Measurements from ENCODE around the gene ZNF234.
"Not testable (repeated sequence)": the region's sequence is repeated elsewhere in the genome, so short reads cannot be mapped to it uniquely, and the experiment has no call there.

ZNF234 gene

DNA sequence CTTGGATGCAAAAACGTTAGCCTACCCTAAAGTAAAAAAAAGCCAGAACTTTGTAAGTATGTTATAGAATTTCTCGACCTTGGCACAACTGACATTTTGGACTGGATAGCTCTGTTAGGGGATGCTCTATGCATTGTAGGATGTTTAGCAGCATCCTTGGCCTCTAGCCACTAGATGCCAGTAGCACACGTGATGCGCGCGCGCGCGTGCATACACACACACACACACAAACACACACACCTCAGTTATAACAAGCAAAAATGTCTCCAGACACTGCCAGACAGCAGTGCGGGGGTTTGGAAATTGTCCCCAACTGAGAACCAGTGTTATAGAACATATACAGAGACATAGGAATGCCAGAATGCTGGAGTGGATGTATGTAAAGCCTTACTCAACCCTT, 40.8 kb downstream of the ZNF234 start:
- no peak for DNase-seq

DNA sequence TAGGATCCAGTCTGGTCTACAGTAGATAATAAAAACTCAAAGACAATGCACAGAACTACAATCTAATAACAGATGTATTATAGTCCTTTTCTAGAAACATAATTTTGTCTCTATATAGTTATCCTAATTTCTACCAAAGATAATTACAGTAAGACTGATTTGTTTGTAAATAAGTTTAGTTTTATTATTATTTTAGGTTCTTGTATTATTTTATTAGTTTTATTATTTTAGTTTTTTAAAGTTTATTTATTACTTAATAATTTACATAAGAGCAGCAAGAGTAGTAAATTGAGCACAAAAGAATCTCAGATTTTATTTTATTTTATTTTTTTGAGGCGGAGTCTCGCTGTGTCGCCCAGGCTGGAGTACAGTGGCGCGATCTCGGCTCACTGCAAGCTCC, 48.7 kb downstream of the ZNF234 start:
- DNase-seq: no peak

GRCh38 chr19:44192127-44192526, 50.8 kb downstream of the ZNF234 start:
- DNase-seq: no peak

- no peak for DNase-seq
Observed at GRCh38 chr19:44196772-44197171, 55.4 kb downstream of the ZNF234 start.

- no peak for DNase-seq
Observed at GRCh38 chr19:44202470-44202869, 61.1 kb downstream of the ZNF234 start.

DNA sequence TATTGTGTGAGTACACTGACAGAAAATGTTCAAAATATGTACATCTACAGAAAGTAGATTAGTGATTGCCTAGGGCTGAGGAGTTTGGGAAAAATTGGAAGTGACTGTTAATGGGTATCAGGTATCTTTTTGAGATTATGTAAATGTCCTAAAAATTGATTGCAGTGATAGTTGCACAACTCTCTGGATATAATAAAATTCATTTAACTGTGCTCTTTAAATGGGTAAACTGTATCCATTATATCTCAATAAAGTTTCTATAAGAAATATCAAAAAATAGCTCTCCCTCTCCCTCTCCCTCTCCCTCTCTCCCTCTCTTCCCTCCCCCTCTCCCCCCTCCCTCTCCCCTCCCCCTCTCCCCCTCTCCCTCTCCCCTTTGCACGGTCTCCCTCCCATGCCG, 61.6 kb downstream of the ZNF234 start:
- DNase-seq: no peak

- DNase-seq: not testable (repeated sequence)
Observed at GRCh38 chr19:44203877-44204276, 62.5 kb downstream of the ZNF234 start.

- no peak for DNase-seq
Observed at GRCh38 chr19:44204772-44205171, 63.4 kb downstream of the ZNF234 start.

DNA sequence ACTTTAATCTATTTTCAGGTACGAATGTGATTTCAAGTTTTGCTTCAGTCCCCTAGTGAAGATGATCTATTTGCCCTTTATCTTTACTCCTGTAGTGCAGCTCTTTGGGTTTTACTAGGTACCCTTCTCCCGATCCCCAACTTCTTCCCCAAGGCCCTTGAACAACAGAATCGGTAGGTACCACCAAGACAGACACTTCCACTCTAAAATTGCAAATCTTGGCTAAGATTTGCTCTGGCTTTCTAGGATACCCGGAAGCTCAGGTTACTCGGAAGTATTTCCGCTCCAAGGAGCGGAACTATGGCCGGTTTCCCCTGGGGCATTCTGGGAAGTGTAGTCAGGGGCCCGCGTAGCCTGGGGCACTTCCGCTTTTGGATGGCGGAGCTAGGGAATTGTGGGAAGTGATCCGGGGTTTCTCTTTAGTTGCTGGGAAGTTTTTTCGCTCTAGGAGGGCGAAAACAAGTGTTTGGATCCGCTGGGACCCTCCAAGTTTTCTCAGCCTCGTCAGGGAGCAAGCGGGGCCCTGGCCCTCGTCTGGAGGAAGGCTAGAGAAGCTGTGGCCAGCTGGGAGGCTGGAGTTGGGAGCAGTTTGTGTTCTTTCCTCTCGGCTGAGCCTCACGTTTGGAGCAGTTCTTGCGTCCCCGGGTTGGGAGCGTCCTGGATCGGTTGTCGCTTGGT, 65.9 kb downstream of the ZNF234 start:
- peak; percentile 81 to 93 for DNase-seq
